Heart left ventricle (tissue), 16 donors: ENCODE measurements around the gene CNOT9. TPM values are rescaled to one million over a fixed set of nuclear protein-coding genes. Genes with fewer than 3 reads are reported as not detected.

ENCODE experiments used
- ATAC-seq, 4 donors: fragments of 200-7000 bp; cut with Tn5 transposase; one replicate each; pipeline ENCODE4 v1.9.1; 2020 to 2022; ENCODE audit warnings: moderate library complexity in 4 of 4, mild to moderate bottlenecking in 3 of 4, moderate number of reproducible peaks in 1 of 4
- DNase-seq, 5 donors: peaks; one replicate each; pipeline ENCODE4 v3.0.0-alpha.2; 2020
- H3K27ac ChIP-seq, 12 donors: fragments of 200-600 bp; sonication (generic) in 4 of 12; one replicate each; pipeline versions ENCODE4 v1.5.0 to v1.8.0; 2016 to 2022; ENCODE audit warnings: mild to moderate bottlenecking in 2 of 12
- H3K27me3 ChIP-seq, 9 donors: fragments of 200-600 bp; sonication (generic) in 2 of 9; one replicate each; pipeline versions ENCODE4 v1.5.1 to v1.8.0; 2016 to 2022; ENCODE audit warnings: mild to moderate bottlenecking in 3 of 9
- H3K36me3 ChIP-seq, 9 donors: fragments of 200-600 bp; sonication (generic) in 2 of 9; one replicate each; pipeline versions ENCODE4 v1.5.0 to v1.8.0; 2018 to 2022; ENCODE audit warnings: mild to moderate bottlenecking in 2 of 9
- H3K4me1 ChIP-seq, 12 donors: fragments of 200-600 bp; sonication (generic) in 4 of 12; one replicate each; pipeline versions ENCODE4 v1.5.0 to v1.8.0; 2016 to 2022; ENCODE audit warnings: mild to moderate bottlenecking in 3 of 12
- H3K4me3 ChIP-seq, 12 donors: fragments of 200-600 bp; sonication (generic) in 4 of 12; one replicate each; pipeline versions ENCODE4 v1.5.0 to v1.8.0; 2017 to 2022; ENCODE audit warnings: mild to moderate bottlenecking in 9 of 12, moderate library complexity in 4 of 12
- H3K9me3 ChIP-seq, 12 donors: fragments of 200-600 bp; sonication (generic) in 4 of 12; one replicate each; pipeline versions ENCODE4 v1.5.0 to v1.8.0; 2016 to 2022; ENCODE audit warnings: mild to moderate bottlenecking in 1 of 12
- CTCF ChIP-seq, 12 donors: fragments of 200-600 bp; sonication (generic) in 4 of 12; IDR thresholded peaks; one replicate each; pipeline versions ENCODE4 v1.5.0 to v1.8.0; 2018 to 2022; ENCODE audit warnings: antibody characterized with exemption in 12 of 12, mild to moderate bottlenecking in 5 of 12
- POLR2A ChIP-seq, 2 donors: fragments of 450-650 bp; IDR thresholded peaks; one replicate each; pipeline ENCODE4 v1.6.1; 2017; ENCODE audit warnings: antibody characterized with exemption in 2 of 2, mild to moderate bottlenecking in 2 of 2, moderate library complexity in 2 of 2
- WGBS, 4 donors: extraction: QIAGEN DNeasy Blood & Tissue Kit in 2 of 4; methylation state at CpG; one replicate each; pipeline versions ENCODE4 v1.1.5 to v1.1.7; 2013 to 2018; 5-methylcytosine and 5-hydroxymethylcytosine counted together
- intact Hi-C, 10 donors: fragments of 100-400 bp; cut with DNase I; formaldehyde crosslinking; loops; one replicate each; pipeline versions ENCODE4 v1.11.1 to v1.14.2; 2022
- polyA plus RNA-seq, 2 donors: library from polyadenylated mRNA; stranded (reverse); fragments of 200-250 nt; gene quantifications; one replicate each; pipeline ENCODE4 v1.2.3, GENCODE V29; 2013
- total RNA-seq, 9 donors: library from RNA; depleted of rRNA in 2 of 9; stranded (reverse); fragments of >200 nt in 2 of 9; fragmentation: NEBNext Ultra II Directional in 3 of 9; extraction: Animal tissue kit (Norgen Biotek cat#: 25700) in 3 of 9; gene quantifications; one replicate each; pipeline versions ENCODE4 v1.1.0 to v1.2.4, GENCODE V29; 2016 to 2023
- donor health status: ischemic (EF 13 %, LVEDD 7.1; RV severe dilation, severe dysfunction).
- donor health status: healthy with polysubstance abuse.
- donor health status: DM: no; HTN: yes; CAD: no.
- donor health status: DM: no; HTN: no; CAD: no.
- donor health status: ischemic (EF 25% LVEDD 6.9; RV normal size, moderate dysfunction).
- donor health status: ischemic (EF 25% LVEDD 5.7; RV mildly dilated, moderate dysfunction).
- donor health status: healthy.
- donor health status: DM: yes; HTN: yes; CAD: no.
- donor health status: ischemic (EF 35%, LVEDD 5.7; RV mildly dilated, moderate dysfunction).
- donor health status: nonischemic (EF 11% LVEDD 7.7; RV severe dilation, severe dysfunction).
- donor health status: DM: yes; HTN: yes; CAD: no.
- donor health status: PGD.
- donor health status: ischemic (EF 29% LVEDD 5.4; RV normal size, mild dysfunction).
- donor health status: nonischemic (EF 23%, LVEDD 6.1; RV moderate dilation, normal function).

Gene CNOT9
- total and polyA plus RNA-seq, 11 donors = 12.2 to 34.8 (median 23.1) TPM

- TF ChIP-seq CTCF (IDR thresholded peaks at IDR 0.05) (no peak), POLR2A (IDR thresholded peaks at IDR 0.05) (no peak)
- no peak for ATAC-seq
These were observed 75.2 kb downstream of the CNOT9 start for GRCh38 chr2:218643751-218644310.

GRCh38 chr2:218644721-218645120 lies 76.1 kb downstream of the CNOT9 start:
- 90 to 92% (median 91%) methylated on average over 11 of the region's 11 CpGs for WGBS, 4 donors
- ATAC-seq (no peak), DNase-seq (no peak)
- H3K27ac ChIP-seq = no peak overlapping the region
- no peaks in the 10 kb centered on the region for H3K27me3 ChIP-seq
- H3K4me3 ChIP-seq = no peak overlapping the region
- peaks cover 0 to 99% (median 96%) of the 10 kb centered on the region in 9 donors for H3K36me3 ChIP-seq
- TF ChIP-seq POLR2A (IDR thresholded peaks at IDR 0.05) = no peak
- no peak for TF ChIP-seq CTCF (IDR thresholded peaks at IDR 0.05)
- H3K9me3 ChIP-seq = no peaks in the 10 kb centered on the region
- intact Hi-C loops = loop anchor here in 7 of 10 donors (5.0 to 10.0 kb wide), 6 partner anchors 47 to 370 kb away; partner anchors contain the start of genes CNOT9 (in 2 of the 7), USP37 (in 2 of the 7), AAMP (in 1 of the 7) and PNKD (in 1 of the 7)
- H3K4me1 ChIP-seq = peaks cover 0 to 7% (median 0%) of the 10 kb centered on the region in 12 donors

More at GRCh38 chr2:218643751-218644310, 75.2 kb downstream of the CNOT9 start:
- no peak for DNase-seq
- no peak overlapping the region for H3K27ac ChIP-seq
- intact Hi-C loops = loop anchor here in 2 of 10 donors (10.0 kb wide), 2 partner anchors 49 to 369 kb away; partner anchors contain the start of genes AAMP (in 1 of the 2) and PNKD (in 1 of the 2)
- peaks cover 0 to 99% (median 95%) of the 10 kb centered on the region in 9 donors for H3K36me3 ChIP-seq
- WGBS, 4 donors = 94 to 97% (median 94%) methylated on average over 6 to 10 of the region's 10 CpGs; no CpG with 5 or more reads in 1 of the 4 donors
- no peak overlapping the region for H3K4me3 ChIP-seq
- peaks cover 0 to 7% (median 0%) of the 10 kb centered on the region in 12 donors for H3K4me1 ChIP-seq
- H3K9me3 ChIP-seq = no peaks in the 10 kb centered on the region
- H3K27me3 ChIP-seq = no peaks in the 10 kb centered on the region

GRCh38 chr2:218645126-218645525 lies 76.5 kb downstream of the CNOT9 start:
- DNase-seq = no peak
- WGBS, 4 donors = 75 to 93% (median 89%) methylated on average over 1 of the region's 1 CpG
- Histone ChIP-seq H3K27ac (no peak overlapping the region), H3K9me3 (no peaks in the 10 kb centered on the region), H3K27me3 (no peaks in the 10 kb centered on the region), H3K4me1 (peaks cover 0 to 7% (median 0%) of the 10 kb centered on the region in 12 donors), H3K36me3 (peaks cover 0 to 99% (median 97%) of the 10 kb centered on the region in 9 donors), H3K4me3 (no peak overlapping the region)
- TF ChIP-seq POLR2A (IDR thresholded peaks at IDR 0.05) (no peak), CTCF (IDR thresholded peaks at IDR 0.05) (no peak)
- intact Hi-C loops = loop anchor here in 7 of 10 donors (5.0 to 10.0 kb wide), 6 partner anchors 48 to 370 kb away; partner anchors contain the start of genes CNOT9 (in 2 of the 7), USP37 (in 2 of the 7), AAMP (in 1 of the 7) and PNKD (in 1 of the 7)
- no peak for ATAC-seq

Other genes starting within 250 kb of the CNOT9 start
- gene CATIP, start 212.0 kb upstream of the CNOT9 start, total RNA-seq = under 1 TPM in 1 of 9 donors, not detected in 8; 0.18 TPM
- gene CATIP, start 212.0 kb upstream of the CNOT9 start, polyA plus RNA-seq = under 1 TPM in 1 of 2 donors, not detected in 1; 0.07 TPM
- gene SLC11A1, start 186.6 kb upstream of the CNOT9 start, total RNA-seq = 10 to 100 TPM in 2 of 9 donors, 1 to 10 TPM in 6, under 1 TPM in 1; 0.96 to 31.0 (median 4.3) TPM
- gene SLC11A1, start 186.6 kb upstream of the CNOT9 start, polyA plus RNA-seq = 1 to 10 TPM; 4.5 to 8.9 TPM
- gene CTDSP1, start 169.0 kb upstream of the CNOT9 start, total RNA-seq = 100 to 1,000 TPM in 2 of 9 donors, 10 to 100 TPM in 7; 67.4 to 115 (median 93.8) TPM
- gene CTDSP1, start 169.0 kb upstream of the CNOT9 start, polyA plus RNA-seq = 100 to 1,000 TPM in 1 of 2 donors, 10 to 100 TPM in 1; 74.4 to 121 TPM
- gene VIL1, start 149.7 kb upstream of the CNOT9 start, total RNA-seq = not detected
- under 1 TPM; 0.04 to 0.07 TPM for gene VIL1, start 149.7 kb upstream of the CNOT9 start, polyA plus RNA-seq
- gene USP37, start 488 bp upstream of the CNOT9 start, total RNA-seq = 10 to 100 TPM in 1 of 9 donors, 1 to 10 TPM in 8; 5.2 to 10.3 (median 7.8) TPM
- gene USP37, start 488 bp upstream of the CNOT9 start, polyA plus RNA-seq = 1 to 10 TPM; 1.8 to 4.1 TPM
- 1 to 10 TPM in 4 of 9 donors, under 1 TPM in 5; 0.14 to 1.9 (median 0.67) TPM for gene PLCD4, start 39.1 kb downstream of the CNOT9 start, total RNA-seq
- under 1 TPM; 0.11 to 0.34 TPM for gene PLCD4, start 39.1 kb downstream of the CNOT9 start, polyA plus RNA-seq
- gene ZNF142, start 90.8 kb downstream of the CNOT9 start, total RNA-seq = 10 to 100 TPM; 18.1 to 46.0 (median 21.8) TPM
- 10 to 100 TPM; 10.4 to 12.6 TPM for gene ZNF142, start 90.8 kb downstream of the CNOT9 start, polyA plus RNA-seq
- gene BCS1L, start 90.8 kb downstream of the CNOT9 start, total RNA-seq = 10 to 100 TPM; 27.3 to 53.2 (median 43.7) TPM
- 10 to 100 TPM; 43.3 to 54.7 TPM for gene BCS1L, start 90.8 kb downstream of the CNOT9 start, polyA plus RNA-seq
- 10 to 100 TPM in 8 of 9 donors, 1 to 10 TPM in 1; 9.7 to 23.8 (median 15.0) TPM for gene RNF25, start 103.2 kb downstream of the CNOT9 start, total RNA-seq
- 10 to 100 TPM; 21.0 to 24.0 TPM for gene RNF25, start 103.2 kb downstream of the CNOT9 start, polyA plus RNA-seq
- 10 to 100 TPM in 3 of 9 donors, 1 to 10 TPM in 6; 4.7 to 16.2 (median 7.9) TPM for gene STK36, start 103.2 kb downstream of the CNOT9 start, total RNA-seq
- 1 to 10 TPM; 6.9 to 8.0 TPM for gene STK36, start 103.2 kb downstream of the CNOT9 start, polyA plus RNA-seq
- 10 to 100 TPM in 2 of 9 donors, 1 to 10 TPM in 7; 5.3 to 14.0 (median 6.0) TPM for gene TTLL4, start 142.0 kb downstream of the CNOT9 start, total RNA-seq
- gene TTLL4, start 142.0 kb downstream of the CNOT9 start, polyA plus RNA-seq = 1 to 10 TPM; 5.4 to 6.2 TPM
- 10 to 100 TPM in 3 of 9 donors, 1 to 10 TPM in 6; 3.3 to 43.8 (median 7.5) TPM for gene CYP27A1, start 213.3 kb downstream of the CNOT9 start, total RNA-seq
- 1 to 10 TPM; 5.1 to 5.4 TPM for gene CYP27A1, start 213.3 kb downstream of the CNOT9 start, polyA plus RNA-seq